Measurements from ENCODE around the gene POLR2I.
A peak's percentile ranks its signal among the peaks of the same experiment; 100 is the strongest.

Gene POLR2I

DNA sequence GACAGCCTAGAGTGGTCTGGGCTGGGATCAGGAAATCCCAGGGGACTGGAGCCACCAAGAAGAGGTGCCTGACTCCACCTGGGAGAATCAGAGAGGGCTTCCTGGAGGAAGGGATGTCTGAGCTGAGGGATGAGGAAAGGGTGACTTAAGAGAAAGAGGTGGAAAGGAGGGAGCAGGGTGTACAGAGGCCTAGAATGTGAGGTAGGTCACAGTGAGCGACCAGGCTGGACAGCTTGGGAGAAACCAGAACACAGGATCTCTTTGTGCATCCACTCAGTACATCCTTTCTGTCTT is 1.6 kb upstream of the POLR2I start:
- H3K4me1 ChIP-seq (ENCODE audit: low read length), result peaks cover 15% of the 10 kb centered on the region
- H3K79me2 ChIP-seq (ENCODE audit: low read length), result peaks cover 26% of the 10 kb centered on the region
- 0 out of 2 replicates have a peak, but pooled peaks cover 3% of the 10 kb centered on the region for H4K20me1 ChIP-seq (ENCODE audit: insufficient read depth, low read length)
- H3K27ac ChIP-seq (ENCODE audit: low read length), result peak overlapping the region; percentile 77; the same call in 1 of the 2 replicates
- peak overlapping the region; percentile 74 for H3K4me2 ChIP-seq (ENCODE audit: low read length)
- TF ChIP-seq EZH2phosphoT487 (IDR thresholded peaks at IDR 0.05; ENCODE audit: low read depth), result no peak
- TF ChIP-seq, protein P1, sequence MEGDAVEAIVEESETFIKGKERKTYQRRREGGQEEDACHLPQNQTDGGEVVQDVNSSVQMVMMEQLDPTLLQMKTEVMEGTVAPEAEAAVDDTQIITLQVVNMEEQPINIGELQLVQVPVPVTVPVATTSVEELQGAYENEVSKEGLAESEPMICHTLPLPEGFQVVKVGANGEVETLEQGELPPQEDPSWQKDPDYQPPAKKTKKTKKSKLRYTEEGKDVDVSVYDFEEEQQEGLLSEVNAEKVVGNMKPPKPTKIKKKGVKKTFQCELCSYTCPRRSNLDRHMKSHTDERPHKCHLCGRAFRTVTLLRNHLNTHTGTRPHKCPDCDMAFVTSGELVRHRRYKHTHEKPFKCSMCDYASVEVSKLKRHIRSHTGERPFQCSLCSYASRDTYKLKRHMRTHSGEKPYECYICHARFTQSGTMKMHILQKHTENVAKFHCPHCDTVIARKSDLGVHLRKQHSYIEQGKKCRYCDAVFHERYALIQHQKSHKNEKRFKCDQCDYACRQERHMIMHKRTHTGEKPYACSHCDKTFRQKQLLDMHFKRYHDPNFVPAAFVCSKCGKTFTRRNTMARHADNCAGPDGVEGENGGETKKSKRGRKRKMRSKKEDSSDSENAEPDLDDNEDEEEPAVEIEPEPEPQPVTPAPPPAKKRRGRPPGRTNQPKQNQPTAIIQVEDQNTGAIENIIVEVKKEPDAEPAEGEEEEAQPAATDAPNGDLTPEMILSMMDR (IDR thresholded peaks at IDR 0.05; ENCODE audit: low read depth, low read length), result no peak
- peaks cover 34% of the 10 kb centered on the region for H3K36me3 ChIP-seq (replicated peaks; ENCODE audit: low read depth, low read length)
- H2AFZ ChIP-seq (ENCODE audit: low read depth, low read length), result peak overlapping the region; percentile 29; the same call in 1 of the 2 replicates
- peak overlapping the region; percentile 88 for H3K4me3 ChIP-seq (ENCODE audit: low read length)
- H3K9me3 ChIP-seq (ENCODE audit: insufficient read depth, low read length), result no peaks in the 10 kb centered on the region
- H3K27me3 ChIP-seq (ENCODE audit: low read depth, low read length), result no peaks in the 10 kb centered on the region
- peak overlapping the region; percentile 94 for H3K9ac ChIP-seq (ENCODE audit: low read length)

DNA sequence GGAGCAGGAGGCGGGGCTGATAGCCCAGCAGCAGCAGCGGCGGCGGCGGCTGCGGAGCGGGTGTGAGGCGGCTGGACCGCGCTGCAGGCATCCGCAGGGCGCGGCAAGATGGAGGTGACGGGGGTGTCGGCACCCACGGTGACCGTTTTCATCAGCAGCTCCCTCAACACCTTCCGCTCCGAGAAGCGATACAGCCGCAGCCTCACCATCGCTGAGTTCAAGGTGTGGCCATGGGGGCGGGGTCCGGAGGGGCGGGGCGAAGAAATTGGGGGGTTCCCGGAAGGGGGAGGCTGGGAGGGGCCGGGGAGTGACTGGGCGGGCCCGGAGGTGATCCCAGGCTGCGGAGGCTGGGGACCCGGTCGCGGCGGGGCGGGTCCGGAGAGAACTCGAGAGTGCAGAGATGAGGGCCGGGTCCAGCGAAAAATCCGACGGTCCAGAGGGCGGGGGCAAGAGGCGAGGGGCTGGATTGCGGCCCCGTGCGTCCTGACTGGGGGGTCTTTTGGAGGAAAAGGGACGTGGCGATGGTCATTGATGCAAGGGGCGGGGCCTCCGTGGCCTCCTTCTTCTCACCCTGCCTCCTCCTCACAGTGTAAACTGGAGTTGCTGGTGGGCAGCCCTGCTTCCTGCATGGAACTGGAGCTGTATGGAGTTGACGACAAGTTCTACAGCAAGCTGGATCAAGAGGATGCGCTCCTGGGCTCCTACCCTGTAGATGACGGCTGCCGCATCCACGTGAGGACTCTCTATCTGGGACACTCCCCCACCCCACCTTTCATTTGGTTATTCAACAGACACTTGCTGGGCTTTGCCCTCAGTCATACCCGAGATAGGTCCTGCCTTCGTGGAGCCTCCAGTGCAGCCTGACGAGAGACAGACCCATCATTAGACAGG is 1.0 kb upstream of the POLR2I start, which contains the start of gene TBCB:
Gene TBCB, plus strand, starts transcription at position 16 of the 891 bp plus-strand sequence. Its CDS starts 93 bp downstream, at position 109.
- H3K9ac ChIP-seq (ENCODE audit: low read length), result peak within 1 kb of the TSS; percentile 94
- no peaks in the 10 kb centered on the region for H3K27me3 ChIP-seq (ENCODE audit: low read depth, low read length)
- H3K4me1 ChIP-seq (ENCODE audit: low read length), result peaks cover 18% of the 10 kb centered on the region
- no peaks in the 10 kb centered on the region for H3K9me3 ChIP-seq (ENCODE audit: insufficient read depth, low read length)
- 0 out of 2 replicates have a peak, but pooled peaks cover 3% of the 10 kb centered on the region for H4K20me1 ChIP-seq (ENCODE audit: insufficient read depth, low read length)
- TF ChIP-seq, protein P1 (IDR thresholded peaks at IDR 0.05; ENCODE audit: low read depth, low read length), result no peak
- TF ChIP-seq EZH2phosphoT487 (IDR thresholded peaks at IDR 0.05; ENCODE audit: low read depth), result no peak
- peak within 1 kb of the TSS; percentile 88 for H3K4me3 ChIP-seq (ENCODE audit: low read length)
- peaks cover 37% of the 10 kb centered on the region for H3K36me3 ChIP-seq (replicated peaks; ENCODE audit: low read depth, low read length)
- peaks cover 26% of the 10 kb centered on the region for H3K79me2 ChIP-seq (ENCODE audit: low read length)
- peak within 1 kb of the TSS; percentile 74 for H3K4me2 ChIP-seq (ENCODE audit: low read length)
- peak within 1 kb of the TSS; percentile 77 for H3K27ac ChIP-seq (ENCODE audit: low read length)
- peak within 1 kb of the TSS; percentile 83 for H2AFZ ChIP-seq (ENCODE audit: low read depth, low read length)

DNA sequence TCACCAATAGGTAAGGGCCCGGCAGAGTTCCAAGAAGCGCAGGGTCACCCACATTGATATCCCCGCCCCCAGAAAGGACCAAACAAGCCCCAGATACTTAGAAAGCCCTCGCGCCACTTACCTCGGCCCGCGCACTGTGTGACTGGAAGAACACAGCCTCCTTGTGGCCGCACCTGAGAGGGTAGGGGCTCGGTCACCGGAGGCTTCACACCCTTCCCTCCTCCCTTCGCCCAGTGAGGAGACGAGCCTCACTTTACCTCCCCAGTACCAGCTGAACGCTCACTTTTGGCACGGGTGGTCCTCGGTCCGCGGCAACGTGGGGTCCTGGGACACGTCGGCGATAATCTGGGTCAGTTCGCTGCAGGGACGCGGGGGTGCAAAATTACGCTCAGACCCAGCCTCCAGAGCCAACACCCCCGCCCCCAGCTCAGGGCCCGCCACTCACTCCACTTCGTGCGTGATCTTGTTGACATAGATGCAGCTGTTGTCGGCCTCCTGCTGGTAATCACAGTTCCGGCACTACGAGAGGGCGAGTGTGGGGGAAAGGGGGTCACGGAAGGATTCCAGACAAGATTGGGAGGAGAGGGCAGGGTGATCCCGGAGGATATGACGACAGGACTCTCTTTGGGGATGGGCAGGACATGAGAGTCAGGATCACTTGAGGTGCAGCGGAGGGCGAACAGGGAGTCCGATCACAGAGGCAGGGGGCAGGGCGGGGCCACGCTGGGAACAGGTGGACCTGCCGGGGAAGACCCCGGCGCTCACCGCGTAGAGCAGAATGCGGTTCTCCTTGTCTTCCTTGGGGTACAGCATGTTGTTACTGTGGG is 568 bp downstream of the POLR2I start:
- Histone ChIP-seq H3K36me3 (replicated peaks; ENCODE audit: low read depth, low read length) (peaks cover 29% of the 10 kb centered on the region), H3K9me3 (ENCODE audit: insufficient read depth, low read length) (no peaks in the 10 kb centered on the region), H2AFZ (ENCODE audit: low read depth, low read length) (peak overlapping the region; percentile 11; the same call in 1 of the 2 replicates), H3K9ac (ENCODE audit: low read length) (peak overlapping the region; percentile 94), H4K20me1 (ENCODE audit: insufficient read depth, low read length) (0 out of 2 replicates have a peak, but pooled peaks cover 3% of the 10 kb centered on the region), H3K4me1 (ENCODE audit: low read length) (peaks cover 19% of the 10 kb centered on the region), H3K4me3 (ENCODE audit: low read length) (peak overlapping the region; percentile 88), H3K27me3 (ENCODE audit: low read depth, low read length) (no peaks in the 10 kb centered on the region), H3K79me2 (ENCODE audit: low read length) (peaks cover 26% of the 10 kb centered on the region), H3K4me2 (ENCODE audit: low read length) (peak overlapping the region; percentile 74), H3K27ac (ENCODE audit: low read length) (peak overlapping the region; percentile 77)
- no peak for TF ChIP-seq EZH2phosphoT487 (IDR thresholded peaks at IDR 0.05; ENCODE audit: low read depth)
- TF ChIP-seq, protein P1 (IDR thresholded peaks at IDR 0.05; ENCODE audit: low read depth, low read length), result 0 out of 2 replicates have a peak, but pooled peaks have one; percentile 3
